HG03196 (cell line): ENCODE data around the gene MARK2.

ENCODE experiments used
- ATAC-seq: cut with Tn5 transposase; IDR thresholded peaks from one replicate; pipeline ENCODE4 v1.9.1; 2021; ENCODE audit not compliant: unreplicated experiment

MARK2 gene

DNA sequence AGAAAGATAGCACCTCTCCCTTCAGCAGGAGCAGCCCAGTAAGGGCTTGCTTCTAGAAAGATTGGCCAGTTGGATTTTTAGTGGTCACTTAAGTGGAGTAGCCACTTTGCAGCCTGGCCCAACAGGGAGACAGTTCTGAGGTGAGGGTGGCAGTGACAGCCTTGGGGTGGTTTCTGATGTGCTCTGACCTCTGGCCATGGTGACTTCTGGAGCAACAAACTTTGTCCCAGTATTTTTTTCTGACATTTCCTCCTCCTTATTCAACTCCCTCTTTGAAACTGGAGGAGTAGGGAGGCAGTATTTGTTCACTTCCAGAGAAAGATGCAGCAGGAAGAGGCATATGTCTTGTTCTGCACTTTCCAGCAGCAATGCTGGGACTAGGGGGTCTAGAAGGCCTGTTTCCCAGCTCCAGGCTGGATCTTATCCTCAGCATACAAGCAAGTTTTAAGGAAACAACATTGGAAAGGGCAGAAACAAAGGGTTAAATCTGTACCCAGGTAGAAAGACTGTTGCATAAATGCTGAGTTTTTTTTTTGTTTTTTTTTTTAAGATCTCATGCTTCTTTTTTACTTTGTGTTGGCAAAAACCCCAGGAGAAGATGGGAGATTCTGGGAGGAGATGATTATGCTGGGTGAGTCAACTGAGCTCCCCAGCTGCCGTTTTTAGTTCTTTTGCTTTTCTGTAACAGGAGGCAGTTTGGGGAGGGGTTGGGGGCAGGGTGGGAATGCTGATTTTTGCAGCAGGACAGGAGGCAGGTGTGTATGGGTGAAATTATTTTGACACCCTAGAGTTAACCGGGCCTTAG, 40.9 kb downstream of the MARK2 start:
- no peak for ATAC-seq

DNA sequence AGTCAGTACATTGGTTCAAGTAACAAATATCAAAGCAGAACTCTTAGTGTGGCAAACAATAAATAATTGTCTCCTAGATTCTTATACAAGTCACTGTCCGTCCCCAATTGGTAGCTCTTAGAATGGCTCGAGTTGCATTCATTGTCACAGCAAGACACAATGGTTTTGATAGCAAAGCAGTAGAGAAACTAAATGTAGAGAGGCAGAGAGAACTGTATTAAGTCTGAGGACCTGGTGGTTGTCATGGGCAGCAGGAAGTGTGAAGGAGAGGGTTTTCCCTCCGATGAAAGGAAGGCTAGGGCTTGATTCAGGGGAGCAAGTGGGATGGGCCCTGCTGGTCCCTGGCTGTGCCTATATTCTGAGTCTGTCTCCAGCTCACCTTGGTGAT, 41.5 kb downstream of the MARK2 start:
- no peak for ATAC-seq

DNA sequence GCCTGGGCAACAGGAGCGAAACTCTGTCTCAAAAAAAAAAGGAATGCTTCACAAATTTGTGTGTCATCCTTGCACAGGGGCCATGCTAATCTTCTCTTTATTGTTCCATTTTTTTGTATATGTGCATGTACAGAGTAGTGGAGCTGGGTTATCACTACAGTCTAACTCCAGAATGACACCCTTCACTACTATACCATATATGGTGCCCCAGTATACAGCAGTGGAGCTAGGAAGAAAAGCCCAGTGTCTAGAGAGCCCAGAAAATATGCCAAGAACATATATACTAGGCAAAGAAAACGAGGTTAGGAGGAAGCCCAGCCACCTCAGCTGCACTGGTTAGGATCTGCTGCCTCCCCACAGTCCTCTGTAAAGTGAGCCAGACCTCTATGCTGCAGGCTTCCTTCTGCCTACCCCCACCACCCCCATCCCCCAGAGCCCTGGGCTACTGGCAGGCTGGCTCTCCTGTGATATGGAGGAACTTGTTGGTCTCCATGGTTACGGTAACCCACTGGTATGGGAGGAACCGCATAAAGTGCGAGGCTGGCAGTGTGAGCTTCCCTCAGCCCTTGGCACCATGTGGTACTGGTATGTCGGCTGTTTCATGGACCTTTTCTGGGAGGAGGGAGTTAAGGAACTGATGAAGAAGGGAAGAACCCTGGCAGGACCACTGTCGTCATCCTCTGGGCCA, 43.8 kb downstream of the MARK2 start:
- no peak for ATAC-seq

GRCh38 chr11:63883791-63884190, 44.9 kb downstream of the MARK2 start:
- no peak for ATAC-seq

DNA sequence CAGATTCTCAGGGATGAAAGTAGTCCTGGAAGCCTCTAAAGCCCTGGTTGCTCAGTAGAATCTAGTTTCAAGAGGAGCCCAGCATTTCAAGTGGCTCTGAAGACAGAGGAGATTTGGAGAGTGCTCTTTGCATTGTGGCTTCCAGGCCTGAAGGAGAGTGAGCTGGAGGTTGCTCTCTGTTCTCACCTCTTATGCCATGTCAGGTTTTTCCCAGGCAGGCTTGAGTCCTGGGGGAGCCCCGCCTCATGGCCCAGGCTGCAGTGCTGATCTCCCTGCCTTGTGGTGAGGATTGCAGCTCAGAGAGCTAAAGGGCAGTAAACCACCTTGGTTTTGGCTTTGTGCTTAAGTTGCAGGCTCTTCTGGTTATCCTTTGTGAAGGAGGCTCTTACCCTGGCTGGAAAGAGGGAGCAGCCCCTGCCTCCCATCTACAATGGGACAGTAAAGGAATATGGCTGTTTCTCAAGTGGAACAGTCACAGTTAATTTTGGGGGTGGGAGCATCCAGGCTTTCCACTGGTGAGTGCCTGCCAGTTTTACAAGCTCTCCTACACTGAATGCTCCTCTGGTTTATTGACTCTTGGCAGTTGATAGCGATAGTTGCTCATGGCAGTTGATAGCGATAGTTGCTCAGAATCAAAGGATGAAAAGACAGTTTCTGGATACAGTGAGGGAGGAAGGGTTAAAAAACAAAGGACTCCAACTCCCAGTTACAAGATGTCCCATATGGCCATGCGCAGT, 45.5 kb downstream of the MARK2 start:
- ATAC-seq: no peak

- ATAC-seq: no peak
Observed at GRCh38 chr11:63887386-63887999, 48.6 kb downstream of the MARK2 start.

- ATAC-seq: peak; percentile 58
Observed at GRCh38 chr11:63888170-63889086, 49.5 kb downstream of the MARK2 start.

DNA sequence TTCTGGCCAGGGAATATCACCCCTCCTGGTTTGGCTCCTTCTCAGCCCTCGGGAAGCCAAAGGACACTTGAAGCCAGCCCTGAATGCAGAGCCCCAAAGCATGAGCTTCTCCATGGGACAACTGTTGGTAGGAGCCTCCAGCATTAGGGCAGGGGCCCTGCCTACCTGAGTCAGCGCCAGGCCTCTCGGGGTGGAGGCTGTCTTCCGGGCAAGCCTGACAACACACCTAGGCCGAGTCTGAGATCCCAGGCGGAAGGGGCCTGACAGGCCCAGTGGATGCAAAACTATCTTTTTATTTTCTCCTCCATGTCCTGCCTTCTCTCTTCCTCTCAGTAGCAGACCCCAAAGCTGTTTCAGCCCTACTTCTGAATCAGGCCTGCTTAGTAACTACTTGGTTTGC, 50.4 kb downstream of the MARK2 start:
- no peak for ATAC-seq

GRCh38 chr11:63890368-63890767, 51.5 kb downstream of the MARK2 start:
- ATAC-seq: no peak

GRCh38 chr11:63892228-63892627, 53.3 kb downstream of the MARK2 start:
- no peak for ATAC-seq

GRCh38 chr11:63893355-63893754, 54.4 kb downstream of the MARK2 start:
- no peak for ATAC-seq

DNA sequence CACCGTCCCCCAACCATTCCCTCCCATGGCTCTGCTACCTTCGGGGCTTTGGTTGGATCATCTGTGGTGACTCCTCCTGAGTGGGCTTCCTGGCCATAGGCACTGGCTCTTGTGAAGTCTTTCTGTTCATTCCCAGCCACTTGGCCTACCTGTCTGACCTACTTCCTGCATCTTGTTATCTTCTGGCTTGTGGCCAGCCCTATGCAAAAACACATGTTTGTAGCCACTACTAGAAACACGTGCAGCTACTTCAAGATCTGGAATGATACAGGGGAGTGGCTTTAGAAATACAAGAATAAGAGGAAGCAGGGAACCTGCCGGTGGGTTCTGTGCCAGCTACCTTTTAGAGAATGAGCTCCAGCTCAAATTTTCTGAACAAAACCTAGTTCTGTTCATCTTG, 57.2 kb downstream of the MARK2 start:
- no peak for ATAC-seq

DNA sequence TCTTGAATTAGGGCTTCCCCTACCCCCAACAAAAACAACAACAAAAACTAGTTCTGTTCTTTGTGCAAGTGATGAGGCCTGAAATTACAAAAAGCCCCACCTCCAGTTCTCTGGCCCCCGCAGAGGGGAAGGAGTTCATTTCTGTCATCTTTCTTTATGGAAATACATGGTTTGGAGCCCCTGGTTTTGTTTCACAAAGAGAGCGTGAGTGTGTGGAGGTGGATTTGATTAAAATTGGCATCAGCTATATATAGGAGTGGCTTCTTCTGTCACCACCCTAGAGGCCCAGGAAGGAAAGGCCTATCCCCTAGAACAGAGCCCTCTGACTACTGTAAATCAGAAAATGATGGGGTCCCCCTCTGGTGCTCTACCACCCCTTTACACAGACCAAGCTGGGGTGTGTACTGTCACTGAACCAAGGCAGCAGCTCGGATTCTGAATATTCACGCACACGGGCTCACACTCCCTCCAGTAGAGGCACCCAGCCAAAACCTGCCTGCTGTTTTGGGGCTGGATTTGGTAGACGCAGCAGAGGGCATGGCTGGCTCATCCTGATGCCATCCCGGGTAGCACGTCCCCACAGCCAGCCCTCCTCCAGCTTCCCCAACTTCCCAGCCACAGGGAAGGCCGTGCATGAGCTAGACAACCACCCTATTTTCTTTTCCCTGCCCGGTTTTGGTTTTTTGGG, 58.7 kb downstream of the MARK2 start:
- no peak for ATAC-seq

DNA sequence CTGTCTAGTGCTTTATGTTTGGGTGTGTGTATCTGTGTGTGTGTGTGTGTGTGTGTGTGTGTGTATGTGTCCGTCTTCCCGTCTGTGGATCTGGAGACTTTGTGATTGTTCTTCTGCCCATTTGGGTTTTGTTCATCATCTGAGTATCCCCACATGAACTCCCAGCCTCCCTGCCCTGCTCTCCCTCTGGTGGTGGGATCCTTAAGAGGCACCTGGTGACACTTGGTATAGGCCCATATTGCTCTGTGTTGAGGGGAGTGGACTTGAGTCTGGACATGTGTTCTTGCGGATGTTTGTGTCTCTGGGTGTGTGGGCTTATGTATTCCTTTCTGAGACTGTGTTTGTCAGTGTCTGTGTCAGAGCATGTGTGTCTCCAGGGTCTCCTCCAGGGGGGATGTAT, 62.8 kb downstream of the MARK2 start:
- ATAC-seq: no peak

GRCh38 chr11:63903884-63904283, 65.0 kb downstream of the MARK2 start:
- no peak for ATAC-seq

GRCh38 chr11:63904743-63905142, 65.8 kb downstream of the MARK2 start:
- ATAC-seq: no peak

DNA sequence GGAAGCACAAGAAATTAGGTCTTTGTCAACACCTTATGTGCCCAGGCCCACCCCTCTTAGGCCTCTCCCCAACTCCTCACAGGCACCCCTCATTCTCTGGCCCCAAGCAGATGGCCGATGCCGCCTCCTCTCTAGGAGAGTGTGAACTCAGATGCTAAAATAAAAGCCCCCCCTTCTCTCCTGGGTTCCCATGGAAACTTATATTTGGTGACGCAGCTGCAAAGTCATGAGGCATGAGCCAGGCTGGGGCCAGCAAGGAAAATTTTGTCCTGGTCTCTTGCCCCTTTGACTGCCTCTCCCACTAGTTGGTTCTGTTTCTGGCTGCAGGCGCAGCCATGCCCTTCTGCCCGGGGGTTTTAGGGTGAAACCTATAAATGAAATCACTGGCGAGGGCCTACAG, 66.3 kb downstream of the MARK2 start:
- ATAC-seq: no peak

- ATAC-seq: no peak
Observed at GRCh38 chr11:63906087-63906486, 67.2 kb downstream of the MARK2 start.

GRCh38 chr11:63906585-63906984, 67.7 kb downstream of the MARK2 start:
- no peak for ATAC-seq

DNA sequence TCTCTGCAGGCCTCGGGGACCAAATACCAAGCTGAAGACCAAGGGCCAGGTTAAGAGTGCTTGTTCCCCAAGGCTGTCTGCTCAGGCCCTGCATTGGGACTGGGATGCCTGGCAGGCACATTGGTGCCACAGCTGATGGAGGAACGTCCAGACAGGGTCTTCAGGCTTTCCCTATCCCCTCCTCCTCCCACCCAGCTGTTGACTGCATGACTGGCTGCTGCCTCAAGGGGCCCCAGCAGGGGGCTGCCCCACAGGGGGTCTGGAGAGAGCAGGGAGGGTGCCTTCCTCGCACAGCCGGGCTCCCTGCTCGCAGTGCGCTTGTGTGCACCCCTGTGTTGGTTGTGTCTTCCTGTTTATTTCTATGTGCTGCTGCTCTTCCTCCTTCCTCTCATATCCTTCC, 68.2 kb downstream of the MARK2 start:
- ATAC-seq: no peak
